Activated gamma-delta T cell (primary cell): Measurements from ENCODE around the gene PTTG1IP2.
"Not testable (repeated sequence)": the region's sequence is repeated elsewhere in the genome, so short reads cannot be mapped to it uniquely, and the experiment has no call there.

Experiments used
- DNase-seq: peaks from one replicate; lab custom pipeline; 2025; lab: John Stamatoyannopoulos, UW
- total RNA-seq, 2 donors: gene quantifications; one replicate each; lab custom pipeline; 2026; lab: John Stamatoyannopoulos, UW

The PTTG1IP2 gene
- 0 reads per million in 2 donors for total RNA-seq

DNA sequence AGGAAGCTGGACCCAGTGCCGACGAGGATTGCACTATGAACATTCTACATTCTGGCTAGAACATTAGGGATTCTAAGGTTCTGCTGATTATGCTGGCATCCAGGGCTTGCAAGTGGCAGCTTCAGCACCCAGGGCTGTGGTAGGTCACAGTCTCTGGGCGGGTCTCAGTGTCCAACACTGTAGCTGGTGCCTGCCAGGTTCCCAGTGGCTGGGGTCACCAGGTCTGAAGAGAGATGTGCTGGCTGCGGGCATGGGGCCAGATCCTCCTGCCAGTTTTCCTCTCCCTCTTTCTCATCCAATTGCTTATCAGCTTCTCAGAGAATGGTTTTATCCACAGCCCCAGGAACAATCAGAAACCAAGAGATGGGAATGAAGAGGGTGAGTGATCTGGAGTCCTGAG is at the start of gene PTTG1IP2:
Gene PTTG1IP2 (plus strand): TSS at position 86 of the 400 bp plus-strand sequence. CDS start 148 bp downstream, at position 234.
- no peak for DNase-seq

DNA sequence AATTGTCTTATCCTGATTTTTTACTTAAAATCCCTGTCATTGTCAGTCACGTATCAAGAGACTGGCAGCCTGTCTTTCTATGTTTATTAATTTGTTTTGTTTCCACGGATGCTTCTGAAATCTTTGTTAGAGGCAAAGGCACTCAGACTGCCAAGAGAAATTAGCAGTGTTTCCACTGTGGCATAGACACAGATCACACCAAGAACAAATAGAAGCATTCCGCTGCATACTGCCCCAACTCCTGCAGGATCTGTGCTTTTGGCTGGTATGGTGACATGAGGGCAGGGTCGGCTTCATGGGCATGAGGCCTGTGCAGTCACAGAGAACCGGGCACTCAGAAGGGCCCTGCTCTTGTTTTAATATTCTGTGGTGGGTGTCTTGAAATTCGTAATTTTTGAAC is 47.8 kb upstream of the PTTG1IP2 start:
- DNase-seq: no peak

GRCh38 chr7:90424720-90425119 is 44.7 kb upstream of the PTTG1IP2 start:
- DNase-seq: no peak

DNA sequence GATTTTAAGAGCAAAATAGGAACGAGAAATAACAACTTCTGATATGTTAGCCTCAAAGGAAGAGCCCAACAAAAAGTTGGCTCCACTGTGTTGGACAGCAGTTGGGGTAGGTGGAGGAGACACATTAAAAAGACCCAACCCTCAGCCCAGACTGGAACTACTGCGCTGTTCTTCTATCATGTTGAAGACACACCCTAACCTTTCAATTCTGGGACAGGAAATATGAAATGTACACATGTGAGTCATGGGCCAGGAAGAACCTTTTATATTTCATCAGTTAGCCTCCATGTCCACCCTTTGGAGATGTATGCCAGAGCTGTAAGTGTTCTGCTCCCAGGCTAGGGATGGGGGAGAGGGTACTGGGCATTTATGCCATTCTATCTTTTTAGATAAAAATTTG is 44.1 kb upstream of the PTTG1IP2 start:
- no peak for DNase-seq

- no peak for DNase-seq
Measured at GRCh38 chr7:90430614-90431460, 38.6 kb upstream of the PTTG1IP2 start.

DNA sequence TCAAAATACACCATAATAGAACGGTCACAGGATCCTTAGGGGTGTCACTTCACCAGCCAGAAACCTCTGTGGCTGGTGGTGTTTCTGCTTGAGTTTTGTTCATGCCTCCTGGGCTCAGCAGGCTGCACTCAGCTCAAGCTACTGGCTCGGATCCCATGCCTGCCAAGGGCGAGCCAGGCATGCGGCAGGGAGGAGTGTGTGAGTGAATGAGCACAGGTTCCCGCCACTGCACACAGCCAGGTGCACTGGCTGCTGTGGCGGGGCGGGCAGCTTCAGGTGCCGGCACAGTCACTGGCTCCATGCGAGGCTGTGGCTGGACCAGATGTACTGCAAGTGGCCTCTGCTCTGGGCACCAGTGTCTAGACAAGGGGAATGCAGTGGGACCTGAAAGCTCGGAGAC is 36.7 kb upstream of the PTTG1IP2 start:
- no peak for DNase-seq

DNA sequence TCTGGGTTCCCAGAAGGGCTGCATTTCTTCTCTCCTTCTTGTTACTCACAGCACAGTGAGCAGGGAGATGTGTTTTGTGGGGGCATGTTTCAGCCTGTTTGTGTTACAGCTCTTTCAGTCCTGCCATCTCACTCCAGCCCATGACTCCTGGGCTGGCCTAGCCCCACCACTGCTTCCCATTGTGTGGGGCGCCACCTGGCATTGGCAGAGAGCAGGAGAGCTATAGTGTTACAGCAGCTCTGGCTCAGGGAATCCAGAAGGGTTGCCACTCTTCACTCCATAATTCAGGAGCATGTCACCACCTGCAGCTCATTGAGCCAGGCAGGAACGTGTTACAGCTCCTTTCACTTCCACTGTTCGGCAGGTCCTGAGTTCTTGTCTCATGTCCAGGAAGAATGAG is 36.2 kb upstream of the PTTG1IP2 start:
- no peak for DNase-seq

DNA sequence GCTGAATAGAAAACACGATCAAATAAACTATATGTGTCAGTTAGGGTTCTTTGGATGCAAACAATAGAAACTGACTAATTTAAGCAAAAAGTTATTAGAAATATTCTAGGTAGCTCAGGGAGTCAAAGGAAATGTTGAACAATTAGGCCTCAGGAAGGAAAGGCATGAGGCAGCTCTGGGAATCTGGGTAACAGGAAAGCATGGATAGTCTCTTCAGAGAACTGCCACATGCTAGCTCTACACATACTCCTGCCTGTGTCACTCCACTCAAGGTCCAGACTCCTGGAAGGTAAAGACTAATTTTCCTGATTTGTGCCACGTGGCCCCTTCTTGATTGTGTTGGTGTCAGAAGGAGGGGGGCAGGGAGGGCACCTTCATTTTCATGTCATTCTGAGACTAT is 23.8 kb upstream of the PTTG1IP2 start:
- no peak for DNase-seq

DNA sequence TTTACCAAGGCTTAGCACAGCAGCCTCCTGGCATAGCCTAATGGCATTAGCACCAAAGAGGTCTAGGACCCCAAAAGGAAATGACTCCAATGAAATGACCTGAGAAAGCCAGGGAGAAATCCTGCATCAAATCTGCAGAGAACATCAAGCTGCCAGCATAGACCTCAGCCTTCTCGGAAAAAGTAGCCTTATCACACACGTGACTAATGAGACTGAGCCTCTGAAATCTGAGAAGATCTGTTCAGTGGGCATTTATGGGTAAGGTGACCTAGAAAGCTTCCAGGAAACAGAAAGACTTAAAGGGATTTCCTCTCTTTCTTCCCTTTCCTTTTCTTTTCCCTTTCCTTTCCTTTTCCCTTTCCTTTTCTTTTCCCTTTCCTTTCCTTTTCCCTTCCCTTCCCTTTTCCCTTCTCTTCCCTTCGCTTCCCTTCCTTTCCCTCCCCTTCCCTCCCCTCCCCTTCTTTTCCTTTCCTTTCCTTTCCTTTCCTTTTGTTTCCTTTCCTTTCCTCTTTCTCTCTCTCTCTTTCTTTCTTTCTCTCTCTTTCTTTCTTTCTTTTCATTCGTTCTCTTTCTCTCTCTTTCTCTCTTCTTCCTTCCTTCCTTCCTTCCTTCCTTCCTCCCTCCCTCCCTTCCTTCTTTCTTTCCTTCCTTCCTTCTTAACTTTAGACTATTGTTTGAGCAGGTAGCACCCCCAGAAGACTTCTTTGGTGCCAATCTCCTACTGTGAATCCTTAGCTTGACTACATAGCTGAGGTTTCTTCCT is 23.1 kb upstream of the PTTG1IP2 start:
- no peak for DNase-seq

DNA sequence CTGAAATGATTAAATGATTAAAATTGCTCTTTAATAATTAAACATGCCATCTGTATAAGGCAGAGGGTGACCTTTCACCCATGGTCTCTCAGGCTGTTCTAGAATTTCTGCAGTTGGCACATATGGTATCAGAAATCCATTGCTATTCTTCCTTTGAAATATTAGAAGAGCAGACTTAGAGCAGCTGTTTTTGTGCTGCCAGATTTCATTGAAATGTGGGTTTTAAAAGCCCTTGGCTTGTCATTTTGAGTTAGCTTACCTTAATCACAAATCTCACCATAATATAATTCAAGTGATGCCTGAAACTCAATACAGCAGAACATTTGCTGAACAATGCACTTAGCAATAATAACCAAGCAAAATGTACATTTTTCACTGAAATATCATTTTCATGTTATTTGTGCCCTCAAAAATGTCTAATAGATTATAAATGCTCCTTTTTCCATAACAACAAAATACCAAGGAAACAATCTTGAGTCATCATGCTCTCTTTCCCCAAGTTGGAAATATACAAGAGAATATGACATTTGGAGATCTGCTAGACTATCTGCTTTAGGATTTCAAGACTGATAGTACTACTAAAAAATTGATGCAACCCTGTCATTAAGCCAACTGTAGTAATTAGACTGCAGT is 16.1 kb upstream of the PTTG1IP2 start:
- no peak for DNase-seq

DNA sequence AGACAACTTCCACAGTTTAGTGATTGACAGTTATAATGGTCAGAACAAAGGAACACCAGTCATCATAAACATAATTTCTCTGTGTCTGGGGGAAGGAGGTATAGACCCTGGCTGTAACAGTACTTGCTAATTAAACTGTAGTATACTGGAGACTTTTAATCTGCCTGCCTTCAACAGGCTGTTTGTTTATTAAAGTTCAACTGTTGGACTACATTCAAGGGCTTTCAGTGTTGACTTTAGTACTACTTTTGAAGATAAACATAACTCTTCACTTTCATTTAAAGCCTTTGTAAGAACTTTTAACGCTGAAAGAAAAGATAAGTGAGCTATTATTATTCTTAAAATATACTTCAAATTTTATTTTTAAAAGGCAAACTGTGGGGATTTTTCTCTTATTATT is 15.5 kb upstream of the PTTG1IP2 start:
- no peak for DNase-seq

DNA sequence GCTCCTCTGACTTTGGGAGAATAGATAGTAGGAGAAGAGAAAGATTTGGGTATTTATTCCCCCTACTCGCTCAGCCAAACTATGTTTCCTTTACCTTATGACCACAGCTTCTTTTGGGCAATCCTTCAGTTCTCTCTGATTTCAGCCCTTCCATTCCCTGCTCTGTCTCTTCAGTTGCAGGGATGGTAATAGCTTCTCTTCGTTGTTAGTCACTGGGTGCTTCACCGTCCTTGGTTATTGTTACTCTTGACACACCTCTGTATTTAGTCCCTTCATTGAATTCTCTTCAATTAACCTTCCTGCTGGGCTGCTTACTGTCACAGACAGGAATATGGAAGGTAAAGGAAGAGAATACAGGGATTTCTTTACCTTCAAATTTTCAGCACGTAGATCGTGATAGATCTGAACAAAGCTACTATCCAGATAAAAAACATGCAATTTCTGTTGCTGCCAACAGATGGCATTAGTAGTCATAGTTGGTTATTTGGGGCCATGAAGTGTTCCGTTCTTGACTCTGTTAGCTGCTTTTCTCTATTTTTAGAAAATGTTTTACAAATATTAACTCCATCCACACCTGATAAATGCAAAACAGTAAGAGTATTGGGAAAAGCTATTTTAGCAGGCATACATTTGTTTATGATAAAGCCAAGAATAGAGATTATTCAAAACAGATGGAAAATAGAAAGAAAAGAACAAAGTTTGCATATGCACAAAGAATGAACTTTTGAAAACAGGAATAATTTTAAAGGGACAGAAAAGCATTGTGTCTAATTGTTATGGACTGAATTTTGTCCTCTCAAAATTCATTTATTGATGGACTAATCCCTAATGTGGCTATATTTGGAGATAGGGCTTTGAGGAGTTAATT is 14.0 kb upstream of the PTTG1IP2 start:
- DNase-seq: no peak

DNA sequence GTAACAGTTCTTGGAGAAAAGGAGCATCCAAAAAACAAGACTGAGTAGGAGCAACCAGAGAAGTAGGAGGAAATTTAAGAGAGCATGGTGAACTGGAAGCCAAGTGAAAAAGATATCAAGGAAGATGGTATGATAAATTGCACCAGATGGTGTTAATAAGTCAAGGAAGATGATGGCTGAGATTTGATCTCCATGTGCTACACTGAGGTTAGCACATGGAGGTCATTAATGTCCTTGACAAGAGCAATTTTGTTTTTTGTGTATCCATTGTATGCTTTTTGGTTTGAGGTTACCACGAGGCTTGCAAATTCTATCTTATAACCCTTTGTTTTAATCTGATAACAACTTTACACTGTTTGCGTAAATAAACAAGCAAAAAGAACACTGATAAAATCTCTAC is 11.3 kb upstream of the PTTG1IP2 start:
- DNase-seq: no peak

- no peak for DNase-seq
Measured at GRCh38 chr7:90459888-90460287, 9.6 kb upstream of the PTTG1IP2 start.

GRCh38 chr7:90461219-90461618 is 8.2 kb upstream of the PTTG1IP2 start:
- DNase-seq: no peak

GRCh38 chr7:90463151-90463628 is 6.2 kb upstream of the PTTG1IP2 start:
- DNase-seq: not testable (repeated sequence)

DNA sequence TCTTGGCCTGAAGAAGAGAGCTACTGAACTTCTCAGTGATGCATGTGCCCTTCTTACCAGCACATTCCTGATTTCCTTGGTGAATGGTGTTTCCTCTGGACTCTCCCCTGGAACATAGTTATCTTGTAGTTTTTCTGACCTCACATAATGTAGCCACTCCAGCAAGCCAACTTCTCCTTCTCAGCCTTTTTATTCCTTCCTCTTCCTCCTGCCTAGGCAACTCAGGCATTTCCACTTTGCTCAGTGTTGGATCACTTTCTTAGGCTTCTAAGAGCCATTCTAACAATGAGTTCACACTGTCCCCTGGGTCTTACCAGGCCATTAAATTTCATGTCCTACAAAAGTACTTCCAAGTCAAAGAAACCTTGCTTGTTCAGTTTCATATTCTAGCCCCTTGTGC is 3.6 kb upstream of the PTTG1IP2 start:
- DNase-seq: no peak

GRCh38 chr7:90472805-90473540 is 3.5 kb downstream of the PTTG1IP2 start:
- no peak for DNase-seq

- no peak for DNase-seq
Measured at GRCh38 chr7:90473814-90474213, 4.4 kb downstream of the PTTG1IP2 start.

DNA sequence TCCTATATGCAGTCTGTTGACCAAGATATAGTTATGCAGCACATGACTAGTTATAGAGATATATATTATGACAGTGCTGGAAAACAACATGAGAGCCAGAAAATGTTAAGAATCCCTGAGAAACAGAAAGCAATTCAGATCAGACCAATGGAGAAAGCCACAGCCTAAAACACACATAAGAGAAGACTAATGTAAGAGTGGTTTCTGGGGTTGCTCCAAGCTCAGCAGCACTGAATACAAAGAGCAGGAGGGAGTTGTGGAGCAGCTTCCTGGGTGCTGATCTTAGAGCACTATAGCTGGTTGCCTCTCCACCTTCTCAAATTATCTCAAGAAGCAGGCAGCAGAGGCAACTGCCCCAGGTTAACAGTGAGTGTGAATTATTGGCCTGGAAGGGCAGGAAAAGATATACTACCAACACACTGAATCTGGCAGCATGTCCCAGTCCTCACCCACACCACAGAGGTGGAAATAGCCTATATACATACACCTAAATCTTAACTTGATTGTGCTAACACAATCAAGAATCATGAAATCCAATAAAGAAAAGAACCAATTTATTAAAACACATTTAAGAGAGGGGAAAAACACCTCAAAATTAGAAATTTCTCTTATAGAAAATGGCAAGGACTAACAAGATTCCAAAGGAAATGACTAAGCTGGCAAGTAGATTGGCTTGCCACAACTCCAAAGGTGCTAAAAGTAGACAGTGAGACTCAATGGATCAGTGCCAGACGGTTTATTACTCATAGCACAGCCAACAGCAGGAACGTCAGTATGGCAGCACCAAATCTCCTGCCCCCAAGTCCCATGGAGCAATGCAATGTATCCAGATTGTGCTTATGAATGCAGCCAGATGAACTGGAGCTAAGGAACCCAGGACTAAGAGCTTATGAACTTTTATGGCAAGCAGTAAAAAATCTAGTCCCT is 5.1 kb downstream of the PTTG1IP2 start:
- DNase-seq: no peak
